K562 treated with DMSO at 1 percent for 48 hours (cell line): ENCODE measurements around the gene CACUL1. TPM values are rescaled to one million over a fixed set of nuclear protein-coding genes. Genes with fewer than 3 reads are reported as not detected.

Experiments
- total RNA-seq: library from RNA; unstranded; fragments of 300-600 nt; gene quantifications from 2 replicates; pipeline ENCODE4 v1.2.3, GENCODE V29; 2022; ENCODE audit warnings: low replicate concordance; ENCODE audit errors: extremely low read depth

The CACUL1 gene
- not detected in 2 replicates for total RNA-seq

GRCh38 chr10:118754556-118755423 is at the start of gene CACUL1:
CACUL1 (minus strand) TSS chr10:118754970; CDS start chr10:118754762, 208 bp downstream.

Other genes with a start within 250 kb of the CACUL1 start
- gene PRLHR, start 159.3 kb downstream of the CACUL1 start, total RNA-seq = not detected in 2 replicates